ENCODE results near the gene DOCK8. TPM values are rescaled to one million over a fixed set of nuclear protein-coding genes. Genes with fewer than 3 reads are reported as not detected.
A peak's percentile ranks its signal among the peaks of the same experiment; 100 is the strongest.

The DOCK8 gene
- total RNA-seq, 1 experiment from 2014 or later, result 0.37 TPM

GRCh38 chr9:292915-293314, 78.2 kb downstream of the DOCK8 start:
- no peak overlapping the region for H2AFZ ChIP-seq (ENCODE audit: low read depth, low read length, poor library complexity, severe bottlenecking)
- peak; percentile 69; the same call in 1 of the 2 replicates for ATAC-seq
- H3K4me3 ChIP-seq (replicated peaks in 1 of 2; ENCODE audit: low read depth in 1 of 2, low read length in 2 of 2), result no peak overlapping the region
- no peaks in the 10 kb centered on the region for H3K36me3 ChIP-seq (ENCODE audit: control insufficient read depth in 1 of 2, insufficient read depth in 2 of 2, low read length in 2 of 2)
- no peaks in the 10 kb centered on the region for H4K20me1 ChIP-seq (ENCODE audit: insufficient read depth)
- intact Hi-C loops (cut with micrococcal nuclease), result no loop called here
- CTCF ChIA-PET, result no interaction called here
- DNase-seq (ENCODE audit: low read depth, low spot score), result no peak
- H3K9me2 ChIP-seq (ENCODE audit: insufficient read depth), result no peaks in the 10 kb centered on the region
- peaks cover 26% of the 10 kb centered on the region; the same call in 1 of the 2 replicates for H3K27me3 ChIP-seq (ENCODE audit: insufficient read depth, low read length)
- POLR2A ChIA-PET, result no interaction called here
- no peaks in the 10 kb centered on the region for H3K79me2 ChIP-seq (ENCODE audit: insufficient read depth, low read length)
- H3K27ac ChIP-seq (ENCODE audit: low read depth, low read length), result no peak overlapping the region
- no peak overlapping the region for H3K9ac ChIP-seq (ENCODE audit: low read length)
- BruUV-seq (replicated peaks), result no TSS peak
- H3K9me3 ChIP-seq (ENCODE audit: control insufficient read depth in 1 of 2, insufficient read depth in 1 of 2, low read depth in 1 of 2, low read length in 2 of 2), result no peaks in the 10 kb centered on the region
- no peak overlapping the region for H3K4me2 ChIP-seq (ENCODE audit: low read length)
- RAD21 ChIA-PET (ENCODE audit: low non-redundant PET in 1 of 2, low total read pairs in 2 of 2, uncharacterized antibody in 2 of 2, unreplicated experiment in 2 of 2), result no interaction called here
- peaks cover 0 to 4% of the 10 kb centered on the region in 2 experiments; a peak in 1 of 4 replicates for H3K4me1 ChIP-seq (ENCODE audit: control insufficient read depth in 1 of 2, insufficient read depth in 2 of 2, low read length in 2 of 2)
- TF ChIP-seq, protein P1, sequence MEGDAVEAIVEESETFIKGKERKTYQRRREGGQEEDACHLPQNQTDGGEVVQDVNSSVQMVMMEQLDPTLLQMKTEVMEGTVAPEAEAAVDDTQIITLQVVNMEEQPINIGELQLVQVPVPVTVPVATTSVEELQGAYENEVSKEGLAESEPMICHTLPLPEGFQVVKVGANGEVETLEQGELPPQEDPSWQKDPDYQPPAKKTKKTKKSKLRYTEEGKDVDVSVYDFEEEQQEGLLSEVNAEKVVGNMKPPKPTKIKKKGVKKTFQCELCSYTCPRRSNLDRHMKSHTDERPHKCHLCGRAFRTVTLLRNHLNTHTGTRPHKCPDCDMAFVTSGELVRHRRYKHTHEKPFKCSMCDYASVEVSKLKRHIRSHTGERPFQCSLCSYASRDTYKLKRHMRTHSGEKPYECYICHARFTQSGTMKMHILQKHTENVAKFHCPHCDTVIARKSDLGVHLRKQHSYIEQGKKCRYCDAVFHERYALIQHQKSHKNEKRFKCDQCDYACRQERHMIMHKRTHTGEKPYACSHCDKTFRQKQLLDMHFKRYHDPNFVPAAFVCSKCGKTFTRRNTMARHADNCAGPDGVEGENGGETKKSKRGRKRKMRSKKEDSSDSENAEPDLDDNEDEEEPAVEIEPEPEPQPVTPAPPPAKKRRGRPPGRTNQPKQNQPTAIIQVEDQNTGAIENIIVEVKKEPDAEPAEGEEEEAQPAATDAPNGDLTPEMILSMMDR (IDR thresholded peaks at IDR 0.05 in 2 of 3, conservative IDR thresholded peaks at IDR 0.05 in 1 of 3; ENCODE audit: borderline replicate concordance in 1 of 3, insufficient read depth in 1 of 3, low read depth in 2 of 3, low read length in 2 of 3), result peak in 2 of 3 experiments; percentile 29 to 37; a peak in 2 of 6 replicates
- TF ChIP-seq JUND (IDR thresholded peaks at IDR 0.05), result no peak

GRCh38 chr9:295576-295975, 80.9 kb downstream of the DOCK8 start:
- ATAC-seq (no peak), DNase-seq (ENCODE audit: low read depth, low spot score) (no peak)
- Histone ChIP-seq H2AFZ (ENCODE audit: low read depth, low read length, poor library complexity, severe bottlenecking) (no peak overlapping the region), H3K9me3 (ENCODE audit: control insufficient read depth in 1 of 2, insufficient read depth in 1 of 2, low read depth in 1 of 2, low read length in 2 of 2) (no peaks in the 10 kb centered on the region), H3K79me2 (ENCODE audit: insufficient read depth, low read length) (no peaks in the 10 kb centered on the region), H3K36me3 (ENCODE audit: control insufficient read depth in 1 of 2, insufficient read depth in 2 of 2, low read length in 2 of 2) (no peaks in the 10 kb centered on the region), H4K20me1 (ENCODE audit: insufficient read depth) (no peaks in the 10 kb centered on the region), H3K4me3 (replicated peaks in 1 of 2; ENCODE audit: low read depth in 1 of 2, low read length in 2 of 2) (no peak overlapping the region), H3K9ac (ENCODE audit: low read length) (no peak overlapping the region), H3K4me2 (ENCODE audit: low read length) (no peak overlapping the region), H3K9me2 (ENCODE audit: insufficient read depth) (no peaks in the 10 kb centered on the region), H3K27me3 (ENCODE audit: insufficient read depth, low read length) (peaks cover 20% of the 10 kb centered on the region; the same call in 1 of the 2 replicates), H3K27ac (ENCODE audit: low read depth, low read length) (no peak overlapping the region), H3K4me1 (ENCODE audit: control insufficient read depth in 1 of 2, insufficient read depth in 2 of 2, low read length in 2 of 2) (peaks cover 0 to 4% of the 10 kb centered on the region in 2 experiments; a peak in 1 of 4 replicates)
- ChIA-PET POLR2A (no interaction called here), CTCF (no interaction called here), RAD21 (ENCODE audit: low non-redundant PET in 1 of 2, low total read pairs in 2 of 2, uncharacterized antibody in 2 of 2, unreplicated experiment in 2 of 2) (no interaction called here)
- TF ChIP-seq, protein P2, sequence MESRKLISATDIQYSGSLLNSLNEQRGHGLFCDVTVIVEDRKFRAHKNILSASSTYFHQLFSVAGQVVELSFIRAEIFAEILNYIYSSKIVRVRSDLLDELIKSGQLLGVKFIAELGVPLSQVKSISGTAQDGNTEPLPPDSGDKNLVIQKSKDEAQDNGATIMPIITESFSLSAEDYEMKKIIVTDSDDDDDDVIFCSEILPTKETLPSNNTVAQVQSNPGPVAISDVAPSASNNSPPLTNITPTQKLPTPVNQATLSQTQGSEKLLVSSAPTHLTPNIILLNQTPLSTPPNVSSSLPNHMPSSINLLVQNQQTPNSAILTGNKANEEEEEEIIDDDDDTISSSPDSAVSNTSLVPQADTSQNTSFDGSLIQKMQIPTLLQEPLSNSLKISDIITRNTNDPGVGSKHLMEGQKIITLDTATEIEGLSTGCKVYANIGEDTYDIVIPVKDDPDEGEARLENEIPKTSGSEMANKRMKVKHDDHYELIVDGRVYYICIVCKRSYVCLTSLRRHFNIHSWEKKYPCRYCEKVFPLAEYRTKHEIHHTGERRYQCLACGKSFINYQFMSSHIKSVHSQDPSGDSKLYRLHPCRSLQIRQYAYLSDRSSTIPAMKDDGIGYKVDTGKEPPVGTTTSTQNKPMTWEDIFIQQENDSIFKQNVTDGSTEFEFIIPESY (IDR thresholded peaks at IDR 0.05; ENCODE audit: extremely low read depth, insufficient replicate concordance, low read length), result no peak
- no peak for TF ChIP-seq SRF (IDR thresholded peaks at IDR 0.05; ENCODE audit: low read depth)
- BruUV-seq (replicated peaks), result no TSS peak
- intact Hi-C loops (cut with micrococcal nuclease), result no loop called here

Data from HCT116 (cell line).